ENCODE measurements around the gene SPRR2D.

- TF ChIP-seq CEBPB (IDR thresholded peaks at IDR 0.05; ENCODE audit: low read depth, low read length) (no peak), CTCF (conservative IDR thresholded peaks at IDR 0.05; ENCODE audit: low read depth, low read length) (no peak), POLR2A (IDR thresholded peaks at IDR 0.05; ENCODE audit: low read depth, low read length) (no peak), BHLHE40 (IDR thresholded peaks at IDR 0.05; ENCODE audit: low read depth, low read length) (no peak), RAD21 (IDR thresholded peaks at IDR 0.05; ENCODE audit: low read length) (no peak), RCOR1 (IDR thresholded peaks at IDR 0.05; ENCODE audit: insufficient replicate concordance, low read length) (no peak), USF2 (IDR thresholded peaks at IDR 0.05; ENCODE audit: low read depth, low read length) (no peak), NFE2L2 (IDR thresholded peaks at IDR 0.05; ENCODE audit: low read depth, low read length) (no peak), MAZ (IDR thresholded peaks at IDR 0.05; ENCODE audit: borderline replicate concordance, low read depth, low read length) (no peak), RFX5 (IDR thresholded peaks at IDR 0.05; ENCODE audit: low read depth, low read length) (no peak), FOS (IDR thresholded peaks at IDR 0.05; ENCODE audit: low read depth, low read length) (no peak), MAFK (IDR thresholded peaks at IDR 0.05; ENCODE audit: low read depth, low read length) (no peak), CHD1 (IDR thresholded peaks at IDR 0.05; ENCODE audit: low read depth, low read length) (no peak)
- TF ChIP-seq, protein P1, sequence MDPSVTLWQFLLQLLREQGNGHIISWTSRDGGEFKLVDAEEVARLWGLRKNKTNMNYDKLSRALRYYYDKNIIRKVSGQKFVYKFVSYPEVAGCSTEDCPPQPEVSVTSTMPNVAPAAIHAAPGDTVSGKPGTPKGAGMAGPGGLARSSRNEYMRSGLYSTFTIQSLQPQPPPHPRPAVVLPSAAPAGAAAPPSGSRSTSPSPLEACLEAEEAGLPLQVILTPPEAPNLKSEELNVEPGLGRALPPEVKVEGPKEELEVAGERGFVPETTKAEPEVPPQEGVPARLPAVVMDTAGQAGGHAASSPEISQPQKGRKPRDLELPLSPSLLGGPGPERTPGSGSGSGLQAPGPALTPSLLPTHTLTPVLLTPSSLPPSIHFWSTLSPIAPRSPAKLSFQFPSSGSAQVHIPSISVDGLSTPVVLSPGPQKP (IDR thresholded peaks at IDR 0.05; ENCODE audit: borderline replicate concordance, low read depth, low read length), result no peak
These were observed 16.5 kb upstream of the SPRR2D start, which contains the start of gene SPRR2A for GRCh38 chr1:153057375-153057774.

Measured in IMR-90 (cell line).